RWPE1 (cell line): ENCODE measurements around the gene TRIP10.
A peak's percentile ranks its signal among the peaks of the same experiment; 100 is the strongest.

ENCODE experiments used
- CTCF ChIA-PET: fragments of 350-600 bp; sonication (Branson Sonifier 250); formaldehyde crosslinking; extraction: SDS; loops from one replicate; lab custom pipeline; 2021; lab: Yijun Ruan, JAX
- POLR2A ChIA-PET: fragments of 400-600 bp; formaldehyde crosslinking; extraction: SDS; loops from one replicate; lab custom pipeline; 2020; ENCODE audit warnings: antibody characterized with exemption; ENCODE audit not compliant: low non-redundant PET; lab: Yijun Ruan, JAX
- DNase-seq: peaks from one replicate; pipeline ENCODE4 v3.0.0; 2012; ENCODE audit warnings: low spot score
- H3K27ac ChIP-seq: fragments of 450-650 bp; 2 replicates; pipeline ENCODE4 v1.5.1; 2017
- CTCF ChIP-seq: fragments of 450-650 bp; conservative IDR thresholded peaks from 2 replicates; pipeline ENCODE4 v1.5.1; 2017; ENCODE audit warnings: low read depth, mild to moderate bottlenecking

TRIP10 gene

GRCh38 chr19:6730941-6731670, 8.4 kb upstream of the TRIP10 start:
- DNase-seq, result no peak
- TF ChIP-seq CTCF, result no peak
- ChIA-PET CTCF (no interaction called here), POLR2A (no interaction called here)
- peak overlapping the region; percentile 50 for H3K27ac ChIP-seq

GRCh38 chr19:6731822-6732221, 7.7 kb upstream of the TRIP10 start:
- ChIA-PET CTCF (no interaction called here), POLR2A (no interaction called here)
- no peak for TF ChIP-seq CTCF
- no peak for DNase-seq
- H3K27ac ChIP-seq, result peak overlapping the region; percentile 50

GRCh38 chr19:6732803-6733337, 6.6 kb upstream of the TRIP10 start:
- CTCF ChIA-PET, result no interaction called here
- POLR2A ChIA-PET, result no interaction called here
- no peak for TF ChIP-seq CTCF
- H3K27ac ChIP-seq, result peak overlapping the region; percentile 98; the same call in 1 of the 2 replicates
- DNase-seq, result no peak

DNA sequence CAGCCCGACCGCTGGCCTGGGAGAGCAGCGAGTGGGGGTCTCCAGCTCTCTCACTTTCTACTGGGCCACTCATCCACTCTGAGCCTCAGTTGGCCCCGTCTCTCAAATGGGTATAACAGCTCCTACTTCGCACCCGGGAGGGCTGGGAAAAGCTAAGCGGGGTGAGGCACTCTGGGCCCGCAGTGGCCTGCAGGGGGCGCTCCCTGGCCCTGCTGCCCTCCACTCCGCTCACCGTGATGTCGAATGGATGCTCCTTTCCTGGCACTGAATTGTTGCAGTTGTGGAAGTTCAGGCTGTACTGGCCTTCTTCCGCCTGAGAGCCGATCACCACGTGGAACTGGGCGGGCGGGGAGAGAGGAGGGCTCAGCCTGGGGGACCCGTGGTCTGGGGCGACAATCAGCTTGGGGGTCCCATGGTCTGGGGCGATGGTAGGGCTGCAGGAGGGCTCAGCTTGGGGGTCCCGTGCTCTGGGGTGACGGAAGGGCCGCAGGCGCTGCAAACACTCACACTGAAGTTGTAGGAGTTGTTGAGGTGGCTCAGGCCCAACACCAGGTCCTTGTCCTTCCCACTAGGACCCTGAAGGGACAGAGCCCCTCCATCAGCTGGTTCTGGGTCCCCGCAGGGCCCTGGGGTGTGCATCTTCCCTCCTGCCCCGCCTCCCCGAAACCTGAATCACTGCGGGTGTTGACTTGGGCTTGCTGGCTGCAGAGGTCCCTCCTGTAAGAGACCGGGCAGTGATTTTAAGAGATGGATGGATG, 6.0 kb upstream of the TRIP10 start:
- POLR2A ChIA-PET, result no interaction called here
- DNase-seq, result no peak
- TF ChIP-seq CTCF, result no peak
- peak overlapping the region; percentile 98 for H3K27ac ChIP-seq
- CTCF ChIA-PET, result no interaction called here

- ChIA-PET CTCF (no interaction called here), POLR2A (no interaction called here)
- DNase-seq, result no peak
Observed at GRCh38 chr19:6734096-6734696, 5.3 kb upstream of the TRIP10 start.

More at GRCh38 chr19:6734096-6734696, 5.3 kb upstream of the TRIP10 start:
- TF ChIP-seq CTCF, result no peak
- peak overlapping the region; percentile 98 for H3K27ac ChIP-seq
